Trophoblast cell (in vitro differentiated cells and primary cell): ENCODE measurements around the gene SPINT1.

Source experiments
- DNase-seq, 2 donors: peaks; one replicate each; pipeline ENCODE4 v3.0.0-alpha.2; 2016
- H2AFZ ChIP-seq: 2 replicates; pipeline ENCODE4 v1.6.1; 2013; ENCODE audit warnings: low read length, moderate library complexity, mild to moderate bottlenecking; ENCODE audit not compliant: insufficient read depth, poor library complexity
- H2AK5ac ChIP-seq: 2 replicates; pipeline ENCODE4 v1.6.1; 2013; ENCODE audit warnings: mild to moderate bottlenecking, low read length
- H2BK120ac ChIP-seq: 2 replicates; pipeline ENCODE4 v1.6.1; 2013; ENCODE audit warnings: low read length, mild to moderate bottlenecking, moderate library complexity; ENCODE audit not compliant: insufficient read depth, poor library complexity
- H2BK12ac ChIP-seq: 2 replicates; pipeline ENCODE4 v1.6.1; 2013; ENCODE audit warnings: mild to moderate bottlenecking, low read length, moderate library complexity
- H2BK5ac ChIP-seq: 2 replicates; pipeline ENCODE4 v1.6.1; 2013; ENCODE audit warnings: low read length, low read depth, moderate library complexity, mild to moderate bottlenecking; ENCODE audit not compliant: poor library complexity
- H3K14ac ChIP-seq: 2 replicates; pipeline ENCODE4 v1.6.1; 2013; ENCODE audit warnings: mild to moderate bottlenecking, low read length
- H3K18ac ChIP-seq: 2 replicates; pipeline ENCODE4 v1.6.1; 2013; ENCODE audit warnings: mild to moderate bottlenecking, low read length
- H3K23ac ChIP-seq: 2 replicates; pipeline ENCODE4 v1.6.1; 2013; ENCODE audit warnings: low read length
- H3K27ac ChIP-seq: 2 replicates; pipeline ENCODE4 v1.5.1; 2013; ENCODE audit warnings: low read depth, mild to moderate bottlenecking, inconsistent platforms, low read length, moderate library complexity
- H3K27me3 ChIP-seq: 2 replicates; pipeline ENCODE4 v1.6.1; 2013; ENCODE audit warnings: inconsistent platforms, mild to moderate bottlenecking, low read length, moderate library complexity; ENCODE audit not compliant: insufficient read depth
- H3K36me3 ChIP-seq, 2 experiments: 1 replicate in 1 of 2; 2 replicates in 1 of 2; pipeline ENCODE4 v1.6.1; 2013; ENCODE audit warnings: low read length in 2 of 2, mild to moderate bottlenecking in 2 of 2, moderate library complexity in 1 of 2; ENCODE audit not compliant: insufficient read depth in 2 of 2, control insufficient read depth in 1 of 2
- H3K4ac ChIP-seq: 2 replicates; pipeline ENCODE4 v1.6.1; 2013; ENCODE audit warnings: low read depth, mild to moderate bottlenecking, low read length, moderate library complexity
- H3K4me1 ChIP-seq, 2 experiments: 1 replicate in 1 of 2; 2 replicates in 1 of 2; pipeline ENCODE4 v1.6.1; 2013; ENCODE audit warnings: low read length in 2 of 2, mild to moderate bottlenecking in 2 of 2, moderate library complexity in 1 of 2; ENCODE audit not compliant: insufficient read depth in 2 of 2, control insufficient read depth in 1 of 2
- H3K4me2 ChIP-seq: 2 replicates; pipeline ENCODE4 v1.6.1; 2013; ENCODE audit warnings: inconsistent platforms, mild to moderate bottlenecking, low read length, moderate library complexity
- H3K4me3 ChIP-seq: 2 replicates; pipeline ENCODE4 v1.5.1; 2013; ENCODE audit warnings: mild to moderate bottlenecking, low read depth, low read length, inconsistent platforms
- H3K79me1 ChIP-seq: one replicate; pipeline ENCODE4 v1.6.1; 2013; ENCODE audit warnings: low read length
- H3K79me2 ChIP-seq: 2 replicates; pipeline ENCODE4 v1.6.1; 2013; ENCODE audit warnings: low read length, mild to moderate bottlenecking; ENCODE audit not compliant: control insufficient read depth, insufficient read depth, poor library complexity
- H3K9ac ChIP-seq: 2 replicates; pipeline ENCODE4 v1.6.1; 2013; ENCODE audit warnings: mild to moderate bottlenecking, low read length
- H3K9me3 ChIP-seq: 2 replicates; pipeline ENCODE4 v1.6.1; 2013; ENCODE audit warnings: low read depth, mild to moderate bottlenecking, control low read depth, inconsistent platforms, low read length; ENCODE audit not compliant: insufficient read depth
- H4K12ac ChIP-seq: 2 replicates; pipeline ENCODE4 v1.6.1; 2013; ENCODE audit warnings: low read depth, mild to moderate bottlenecking, low read length, moderate library complexity
- H4K8ac ChIP-seq: 2 replicates; pipeline ENCODE4 v1.6.1; 2013; ENCODE audit warnings: low read depth, mild to moderate bottlenecking, low read length, moderate library complexity
- H4K91ac ChIP-seq: one replicate; pipeline ENCODE4 v1.6.1; 2013; ENCODE audit warnings: low read depth, mild to moderate bottlenecking, low read length, moderate library complexity
- WGBS: extraction: QIAGEN DNeasy Blood & Tissue Kit; methylation state at CpG from one replicate; pipeline ENCODE4 v1.1.7; 2013; ENCODE audit warnings: missing lambda C conversion rate; ENCODE audit not compliant: insufficient read length, insufficient coverage; ENCODE audit errors: extremely low coverage; 5-methylcytosine and 5-hydroxymethylcytosine counted together

Gene SPINT1

DNA sequence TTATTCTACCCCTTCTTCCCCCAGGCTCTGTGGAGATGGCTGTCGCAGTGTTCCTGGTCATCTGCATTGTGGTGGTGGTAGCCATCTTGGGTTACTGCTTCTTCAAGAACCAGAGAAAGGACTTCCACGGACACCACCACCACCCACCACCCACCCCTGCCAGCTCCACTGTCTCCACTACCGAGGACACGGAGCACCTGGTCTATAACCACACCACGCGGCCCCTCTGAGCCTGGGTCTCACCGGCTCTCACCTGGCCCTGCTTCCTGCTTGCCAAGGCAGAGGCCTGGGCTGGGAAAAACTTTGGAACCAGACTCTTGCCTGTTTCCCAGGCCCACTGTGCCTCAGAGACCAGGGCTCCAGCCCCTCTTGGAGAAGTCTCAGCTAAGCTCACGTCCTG, 12.9 kb downstream of the SPINT1 start:
- Histone ChIP-seq H3K79me1 (peaks cover 7% of the 10 kb centered on the region), H3K9ac (no peak overlapping the region), H4K91ac (peak overlapping the region; percentile 77), H3K27me3 (no peaks in the 10 kb centered on the region), H2AFZ (no peak overlapping the region), H3K4me1 (peaks cover 12 to 13% of the 10 kb centered on the region in 2 experiments), H2BK5ac (peak overlapping the region; percentile 65), H3K27ac (peak overlapping the region; percentile 82), H3K23ac (no peak overlapping the region), H3K36me3 (peaks cover 50 to 54% of the 10 kb centered on the region in 2 experiments), H3K79me2 (no peaks in the 10 kb centered on the region), H2AK5ac (peak overlapping the region; percentile 39), H3K9me3 (no peaks in the 10 kb centered on the region), H3K18ac (peak overlapping the region; percentile 39), H3K4me2 (no peak overlapping the region), H3K4me3 (no peak overlapping the region), H3K4ac (peak overlapping the region; percentile 21), H2BK12ac (peak overlapping the region; percentile 42), H3K14ac (peak overlapping the region; percentile 56), H4K12ac (peak overlapping the region; percentile 45), H4K8ac (peak overlapping the region; percentile 72), H2BK120ac (peak overlapping the region; percentile 59)
- WGBS = no CpG with 5 or more reads among the region's 8 CpGs
- DNase-seq = no peak

GRCh38 chr15:40857601-40858341, 13.9 kb downstream of the SPINT1 start:
- Histone ChIP-seq H4K91ac (peak overlapping the region; percentile 19), H3K4me2 (peak overlapping the region; percentile 9), H2BK5ac (peak overlapping the region; percentile 9), H3K9me3 (no peaks in the 10 kb centered on the region), H3K23ac (no peak overlapping the region), H3K4me1 (peaks cover 12 to 13% of the 10 kb centered on the region in 2 experiments), H2BK12ac (peak overlapping the region; percentile 6), H3K4me3 (no peak overlapping the region), H2AFZ (no peak overlapping the region), H2AK5ac (peak overlapping the region; percentile 30), H3K36me3 (peaks cover 48 to 50% of the 10 kb centered on the region in 2 experiments), H3K79me2 (no peaks in the 10 kb centered on the region), H3K18ac (peak overlapping the region; percentile 39), H3K9ac (no peak overlapping the region), H3K14ac (no peak overlapping the region), H3K4ac (peak overlapping the region; percentile 4), H4K8ac (peak overlapping the region; percentile 72), H2BK120ac (no peak overlapping the region), H3K27ac (peak overlapping the region; percentile 82), H3K27me3 (no peaks in the 10 kb centered on the region), H3K79me1 (peaks cover 7% of the 10 kb centered on the region), H4K12ac (peak overlapping the region; percentile 73)
- WGBS = no CpG with 5 or more reads among the region's 15 CpGs
- peak; percentile 91 to 97 for DNase-seq

DNA sequence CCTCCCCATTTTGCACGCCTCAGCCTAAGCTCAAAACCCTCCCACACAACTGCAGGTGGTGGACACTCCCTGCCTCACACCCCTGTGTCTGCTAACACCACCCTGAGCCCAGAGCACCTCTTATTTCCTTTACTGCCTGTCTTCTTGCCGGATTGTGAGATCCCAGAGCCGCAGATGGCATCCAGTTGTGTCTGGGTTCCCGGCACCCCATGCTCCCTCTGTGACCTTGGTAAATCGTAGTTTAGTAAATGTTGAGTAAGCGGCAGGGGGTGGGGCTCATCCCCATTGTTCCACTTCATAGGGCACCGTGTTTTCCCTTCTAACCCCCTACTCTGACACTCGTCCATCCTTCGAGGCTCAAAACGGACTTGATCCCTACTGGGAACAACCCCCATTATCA, 14.9 kb downstream of the SPINT1 start:
- H3K79me2 ChIP-seq = no peaks in the 10 kb centered on the region
- H2AFZ ChIP-seq = no peak overlapping the region
- no peak overlapping the region for H4K12ac ChIP-seq
- peaks cover 12 to 13% of the 10 kb centered on the region in 2 experiments for H3K4me1 ChIP-seq
- H4K8ac ChIP-seq = no peak overlapping the region
- no peak overlapping the region for H3K9ac ChIP-seq
- no peak overlapping the region for H4K91ac ChIP-seq
- no peak overlapping the region for H3K4me2 ChIP-seq
- H3K14ac ChIP-seq = no peak overlapping the region
- no peak overlapping the region for H2BK120ac ChIP-seq
- no peak overlapping the region for H2AK5ac ChIP-seq
- no peaks in the 10 kb centered on the region for H3K9me3 ChIP-seq
- H3K27ac ChIP-seq = no peak overlapping the region
- H3K4ac ChIP-seq = no peak overlapping the region
- DNase-seq = no peak
- H2BK12ac ChIP-seq = peak overlapping the region; percentile 6
- no peaks in the 10 kb centered on the region for H3K27me3 ChIP-seq
- H3K18ac ChIP-seq = no peak overlapping the region
- WGBS = no CpG with 5 or more reads among the region's 10 CpGs
- peaks cover 39 to 40% of the 10 kb centered on the region in 2 experiments for H3K36me3 ChIP-seq
- no peak overlapping the region for H3K4me3 ChIP-seq
- no peak overlapping the region for H2BK5ac ChIP-seq
- H3K23ac ChIP-seq = no peak overlapping the region
- peaks cover 7% of the 10 kb centered on the region for H3K79me1 ChIP-seq

DNA sequence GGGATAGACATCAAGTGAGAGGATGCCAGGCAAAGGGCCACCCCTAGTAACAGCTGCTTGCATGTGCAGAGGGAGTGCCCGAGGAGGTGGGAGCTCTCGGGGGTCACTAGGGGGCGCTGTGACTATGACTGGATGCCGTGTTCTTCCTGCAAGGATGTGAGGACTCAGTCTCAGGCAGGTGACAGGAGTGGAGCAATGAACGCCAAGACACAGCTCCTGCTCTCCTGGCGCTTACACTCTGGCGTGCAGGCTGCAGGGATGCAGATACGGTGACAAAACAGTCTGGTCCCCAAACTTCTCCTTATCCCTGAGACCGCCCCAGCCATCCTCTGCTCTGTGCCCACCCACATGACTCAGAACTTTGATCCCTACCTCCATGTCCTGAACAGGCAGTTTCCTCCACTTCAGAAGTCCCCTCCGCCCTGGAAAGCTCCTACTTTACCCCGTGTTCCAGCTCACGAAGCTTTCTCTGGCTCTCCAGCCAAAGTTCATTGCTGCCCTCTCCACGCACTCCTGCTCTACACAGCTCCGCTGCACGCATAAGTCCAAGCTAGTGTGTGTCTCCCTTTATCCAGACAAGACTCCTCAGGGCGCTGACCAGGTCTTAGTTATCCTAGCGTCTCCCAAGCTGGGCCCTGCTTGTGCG, 15.5 kb downstream of the SPINT1 start:
- no peak overlapping the region for H2BK12ac ChIP-seq
- no peak overlapping the region for H2BK5ac ChIP-seq
- no peaks in the 10 kb centered on the region for H3K9me3 ChIP-seq
- no peak overlapping the region for H3K9ac ChIP-seq
- H4K8ac ChIP-seq = no peak overlapping the region
- H3K27me3 ChIP-seq = no peaks in the 10 kb centered on the region
- no peak overlapping the region for H3K18ac ChIP-seq
- H3K4me1 ChIP-seq = peaks cover 12 to 13% of the 10 kb centered on the region in 2 experiments
- H3K36me3 ChIP-seq = peaks cover 32 to 34% of the 10 kb centered on the region in 2 experiments
- H2AK5ac ChIP-seq = no peak overlapping the region
- no peak overlapping the region for H3K27ac ChIP-seq
- no peak overlapping the region for H3K4me3 ChIP-seq
- no peak overlapping the region for H2BK120ac ChIP-seq
- H4K12ac ChIP-seq = no peak overlapping the region
- no peak overlapping the region for H3K4ac ChIP-seq
- no peaks in the 10 kb centered on the region for H3K79me2 ChIP-seq
- no peak overlapping the region for H3K4me2 ChIP-seq
- H3K23ac ChIP-seq = no peak overlapping the region
- no peak overlapping the region for H4K91ac ChIP-seq
- H3K14ac ChIP-seq = no peak overlapping the region
- WGBS = no CpG with 5 or more reads among the region's 18 CpGs
- H3K79me1 ChIP-seq = peaks cover 7% of the 10 kb centered on the region
- H2AFZ ChIP-seq = no peak overlapping the region
- peak; percentile 80 to 88 for DNase-seq
